HS-5 (cell line): Measurements from ENCODE around the gene BTG4.
A peak's percentile ranks its signal among the peaks of the same experiment; 100 is the strongest.

Experiments
- DNase-seq: peaks from one replicate; pipeline ENCODE4 v3.0.0-alpha.2; 2012; ENCODE audit warnings: low read depth

Gene BTG4

GRCh38 chr11:111455291-111456085 is 56.7 kb downstream of the BTG4 start:
- DNase-seq, result no peak

- DNase-seq, result no peak
These were observed 57.5 kb downstream of the BTG4 start for GRCh38 chr11:111454561-111455192.

GRCh38 chr11:111452817-111453552 is 59.2 kb downstream of the BTG4 start:
- no peak for DNase-seq

GRCh38 chr11:111452146-111452545 is 60.0 kb downstream of the BTG4 start:
- no peak for DNase-seq

GRCh38 chr11:111450480-111451320 is 61.5 kb downstream of the BTG4 start:
- DNase-seq, result no peak

GRCh38 chr11:111449696-111450479 is 62.3 kb downstream of the BTG4 start:
- DNase-seq, result no peak

GRCh38 chr11:111448831-111449557 is 63.2 kb downstream of the BTG4 start:
- no peak for DNase-seq

- no peak for DNase-seq
These were observed 63.8 kb downstream of the BTG4 start for GRCh38 chr11:111448414-111448813.

- DNase-seq, result no peak
These were observed 64.3 kb downstream of the BTG4 start for GRCh38 chr11:111447931-111448330.

GRCh38 chr11:111447112-111447471 is 65.1 kb downstream of the BTG4 start:
- no peak for DNase-seq

- peak; percentile 51 for DNase-seq
These were observed 65.6 kb downstream of the BTG4 start for GRCh38 chr11:111446404-111447111.

GRCh38 chr11:111445586-111445985 is 66.6 kb downstream of the BTG4 start:
- no peak for DNase-seq
